Subcutaneous adipose tissue (tissue), 4 donors: ENCODE results near the gene LRCH1. TPM values are rescaled to one million over a fixed set of nuclear protein-coding genes. Genes with fewer than 3 reads are reported as not detected.

Experiments used
- total RNA-seq, 4 donors: library from RNA; depleted of rRNA; stranded (reverse); fragments of >200 nt; gene quantifications; one replicate each; pipeline ENCODE4 v1.1.0, GENCODE V29; 2016
- TF ChIP-seq, protein P1 (sequence below): fragments of 450-650 bp; IDR thresholded peaks from one replicate; pipeline ENCODE4 v1.5.1; 2016; ENCODE audit warnings: low read depth, mild to moderate bottlenecking, control low read depth, antibody characterized with exemption, moderate library complexity

LRCH1 gene
- total RNA-seq, 4 donors from 2014 or later: 18.9 to 27.5 (median 25.7) TPM

DNA sequence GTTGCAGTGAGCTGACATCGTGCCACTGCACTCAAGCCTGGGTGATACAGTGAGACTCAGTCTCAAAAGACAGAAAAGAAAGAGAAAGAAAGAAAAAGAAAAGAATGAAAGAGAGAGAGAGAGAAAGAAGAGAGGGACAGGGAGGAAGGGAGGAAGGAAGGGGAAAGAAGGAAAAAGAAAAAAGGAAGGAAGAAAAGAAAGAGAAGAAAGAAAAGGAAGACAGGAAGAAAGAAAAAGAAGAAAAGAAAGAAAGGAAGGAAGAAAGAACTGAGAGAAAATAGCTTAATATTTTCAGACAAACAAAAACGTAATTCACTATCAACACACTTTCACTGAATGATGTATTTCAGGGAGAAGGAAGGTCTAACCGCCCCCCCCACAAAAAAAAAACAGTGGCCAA lies 204.7 kb downstream of the LRCH1 start:
- TF ChIP-seq, protein P1, sequence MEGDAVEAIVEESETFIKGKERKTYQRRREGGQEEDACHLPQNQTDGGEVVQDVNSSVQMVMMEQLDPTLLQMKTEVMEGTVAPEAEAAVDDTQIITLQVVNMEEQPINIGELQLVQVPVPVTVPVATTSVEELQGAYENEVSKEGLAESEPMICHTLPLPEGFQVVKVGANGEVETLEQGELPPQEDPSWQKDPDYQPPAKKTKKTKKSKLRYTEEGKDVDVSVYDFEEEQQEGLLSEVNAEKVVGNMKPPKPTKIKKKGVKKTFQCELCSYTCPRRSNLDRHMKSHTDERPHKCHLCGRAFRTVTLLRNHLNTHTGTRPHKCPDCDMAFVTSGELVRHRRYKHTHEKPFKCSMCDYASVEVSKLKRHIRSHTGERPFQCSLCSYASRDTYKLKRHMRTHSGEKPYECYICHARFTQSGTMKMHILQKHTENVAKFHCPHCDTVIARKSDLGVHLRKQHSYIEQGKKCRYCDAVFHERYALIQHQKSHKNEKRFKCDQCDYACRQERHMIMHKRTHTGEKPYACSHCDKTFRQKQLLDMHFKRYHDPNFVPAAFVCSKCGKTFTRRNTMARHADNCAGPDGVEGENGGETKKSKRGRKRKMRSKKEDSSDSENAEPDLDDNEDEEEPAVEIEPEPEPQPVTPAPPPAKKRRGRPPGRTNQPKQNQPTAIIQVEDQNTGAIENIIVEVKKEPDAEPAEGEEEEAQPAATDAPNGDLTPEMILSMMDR: no peak

DNA sequence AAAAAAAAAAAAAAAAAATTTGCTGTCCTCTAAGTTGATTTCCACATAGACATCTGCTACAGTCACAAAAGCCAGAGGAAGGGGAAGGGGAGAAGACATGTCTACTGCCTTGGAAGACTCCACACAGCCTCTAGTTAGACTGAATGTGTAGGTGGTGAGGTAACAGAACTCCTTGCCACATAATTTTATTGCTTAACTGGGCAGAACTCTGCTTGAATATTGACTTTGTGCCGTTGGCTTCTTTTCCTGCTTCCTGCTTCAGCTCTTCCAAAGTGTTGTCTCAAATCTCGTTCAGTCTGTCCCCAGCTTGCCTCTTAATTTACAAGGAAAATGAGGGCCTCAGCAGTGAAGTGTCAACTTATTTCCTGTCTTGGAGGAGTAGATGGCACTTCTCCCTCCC lies 206.9 kb downstream of the LRCH1 start:
- TF ChIP-seq, protein P1: no peak

DNA sequence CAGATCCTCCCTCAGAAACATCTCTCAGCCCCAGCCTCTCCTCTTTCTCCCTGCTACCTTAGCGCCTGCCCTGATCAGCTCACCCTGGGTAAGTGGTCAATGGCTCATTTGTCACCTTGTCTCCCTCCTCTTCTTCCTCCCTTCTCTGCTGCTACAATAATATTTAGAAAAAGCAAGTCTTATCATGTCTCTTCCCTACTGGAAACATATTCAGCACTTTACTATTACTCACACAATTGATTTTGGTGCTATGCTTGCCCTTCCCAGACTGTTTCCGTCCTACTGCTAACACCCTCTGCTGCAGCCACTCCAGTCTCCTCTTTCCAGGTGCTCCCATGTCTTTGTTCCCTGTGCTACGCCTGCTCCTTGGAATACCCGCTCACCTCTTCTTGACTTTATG lies 208.2 kb downstream of the LRCH1 start:
- TF ChIP-seq, protein P1: no peak

DNA sequence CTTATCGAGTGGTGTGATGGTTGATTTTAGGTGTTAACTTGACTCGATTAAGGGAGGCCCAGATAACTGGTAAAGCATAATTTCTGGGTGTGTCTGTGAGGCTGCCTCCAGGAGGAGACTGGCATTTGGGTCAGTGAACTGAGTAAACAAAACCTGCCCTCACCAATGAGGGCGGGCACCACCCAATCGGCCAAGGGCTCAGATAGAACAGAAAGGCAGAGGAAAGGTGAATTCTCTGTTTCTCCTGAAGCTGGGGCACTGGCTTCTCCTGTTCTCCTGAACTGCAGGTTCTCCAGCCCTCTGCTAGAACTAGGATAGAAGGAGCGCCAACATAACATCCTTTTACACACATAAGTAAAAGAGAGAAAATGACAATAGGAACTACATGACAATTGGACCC lies 208.9 kb downstream of the LRCH1 start:
- TF ChIP-seq, protein P1: no peak

DNA sequence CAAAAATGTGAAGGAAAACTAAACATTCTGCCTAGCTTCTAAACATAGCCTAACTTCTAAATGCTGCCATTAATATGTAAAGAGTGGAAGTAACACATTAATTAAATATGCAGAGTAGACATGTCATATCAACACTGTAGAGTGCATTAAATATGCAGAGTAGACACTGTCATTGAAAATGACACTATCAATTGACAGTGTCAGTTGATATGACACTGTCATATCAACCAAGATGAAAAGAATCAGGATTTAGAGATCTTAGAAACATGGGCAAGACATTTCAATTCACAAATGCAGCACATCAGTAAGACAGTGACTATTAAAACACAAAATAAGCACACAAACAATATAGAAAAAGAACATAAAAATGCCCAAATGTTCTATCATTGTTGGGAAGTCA lies 218.7 kb downstream of the LRCH1 start:
- TF ChIP-seq, protein P1: no peak

DNA sequence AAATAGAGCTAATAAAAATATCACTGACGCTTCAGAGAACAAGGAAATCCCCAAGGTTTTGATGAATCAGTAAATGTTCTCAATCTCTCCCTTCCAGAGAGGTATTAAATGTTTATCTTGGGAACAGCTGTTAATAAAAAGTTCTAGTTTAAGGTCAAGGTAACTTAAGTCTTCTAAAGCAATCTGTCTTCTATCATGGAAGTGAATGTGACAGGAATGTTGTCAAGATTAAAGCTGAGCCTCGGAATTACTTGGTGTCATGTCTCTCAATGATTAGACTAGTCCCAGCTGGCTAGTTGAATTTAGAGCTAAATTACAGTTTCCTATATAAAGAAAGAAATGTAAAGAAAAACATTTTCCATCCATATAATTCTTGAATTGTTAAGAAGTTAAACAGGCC lies 220.6 kb downstream of the LRCH1 start:
- TF ChIP-seq, protein P1: no peak

DNA sequence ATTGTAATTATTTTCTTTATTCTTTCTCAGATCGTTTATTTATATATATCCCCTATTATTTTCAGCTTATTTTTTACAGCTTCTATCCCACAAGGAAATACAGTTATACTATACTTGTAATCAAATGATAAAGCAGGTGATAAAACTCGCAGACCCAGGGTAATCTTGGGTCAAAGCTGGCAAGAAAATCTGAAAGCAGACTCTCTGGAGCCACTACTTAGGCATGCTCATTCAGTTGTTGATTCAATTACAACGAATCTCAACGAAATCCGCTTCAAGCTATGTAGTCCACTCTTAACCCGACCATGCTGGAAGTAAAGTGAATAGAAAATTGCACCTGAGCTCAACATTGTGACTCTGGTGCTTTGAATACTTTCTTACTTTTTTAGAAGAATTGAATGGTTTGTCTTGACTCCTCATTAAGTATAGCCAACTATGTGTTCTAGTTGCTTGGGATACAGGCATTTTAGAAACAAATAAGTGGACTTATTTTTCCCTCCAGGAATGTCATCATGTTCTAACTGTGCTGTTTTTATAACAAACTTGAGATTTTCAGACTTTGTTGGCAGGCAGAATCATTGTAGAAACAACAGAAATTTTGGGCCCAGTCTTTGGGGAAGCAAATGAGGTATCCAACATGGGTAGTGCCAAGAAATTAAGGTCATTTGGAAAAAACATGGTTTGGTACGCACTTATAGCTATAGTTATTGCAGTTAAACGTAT lies 222.6 kb downstream of the LRCH1 start:
- TF ChIP-seq, protein P1: no peak
